ENCODE data around the gene SPARCL1. TPM values are rescaled to one million over a fixed set of nuclear protein-coding genes. Genes with fewer than 3 reads are reported as not detected.
"Not testable (repeated sequence)": the region's sequence is repeated elsewhere in the genome, so short reads cannot be mapped to it uniquely, and the experiment has no call there.

The SPARCL1 gene
- total RNA-seq, 2 experiments from 2014 or later = not detected

DNA sequence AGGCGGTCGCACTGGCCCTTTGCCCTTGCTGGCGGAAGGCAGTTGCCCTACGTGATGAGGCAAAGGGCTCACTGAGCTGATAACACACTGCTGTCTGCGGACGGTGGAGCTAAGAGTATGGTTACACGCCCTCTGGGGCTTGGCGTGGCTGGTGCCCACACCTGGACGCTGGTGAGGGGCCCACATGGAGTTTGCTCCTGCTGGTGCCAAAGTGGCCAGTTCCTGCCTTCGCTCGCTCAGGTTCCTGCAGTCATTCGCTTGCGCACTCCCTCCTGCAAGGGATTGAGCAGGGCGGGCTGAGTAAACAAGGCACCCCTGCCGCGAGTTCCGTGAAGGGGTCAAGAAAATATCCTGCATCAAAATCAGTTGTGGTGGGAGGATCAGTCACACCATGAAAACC is 18.4 kb downstream of the SPARCL1 start:
- Mint-ChIP-seq H3K36me3 (ENCODE audit: low read depth) (no peaks in the 10 kb centered on the region), H3K27me3 (no peaks in the 10 kb centered on the region), H3K4me3 (no peak overlapping the region), H3K4me1 (no peaks in the 10 kb centered on the region), H3K27ac (no peak overlapping the region), H3K9me3 (no peaks in the 10 kb centered on the region)
- ChIA-PET POLR2A (no interaction called here), CTCF (no interaction called here)
- DNase-seq = no peak

DNA sequence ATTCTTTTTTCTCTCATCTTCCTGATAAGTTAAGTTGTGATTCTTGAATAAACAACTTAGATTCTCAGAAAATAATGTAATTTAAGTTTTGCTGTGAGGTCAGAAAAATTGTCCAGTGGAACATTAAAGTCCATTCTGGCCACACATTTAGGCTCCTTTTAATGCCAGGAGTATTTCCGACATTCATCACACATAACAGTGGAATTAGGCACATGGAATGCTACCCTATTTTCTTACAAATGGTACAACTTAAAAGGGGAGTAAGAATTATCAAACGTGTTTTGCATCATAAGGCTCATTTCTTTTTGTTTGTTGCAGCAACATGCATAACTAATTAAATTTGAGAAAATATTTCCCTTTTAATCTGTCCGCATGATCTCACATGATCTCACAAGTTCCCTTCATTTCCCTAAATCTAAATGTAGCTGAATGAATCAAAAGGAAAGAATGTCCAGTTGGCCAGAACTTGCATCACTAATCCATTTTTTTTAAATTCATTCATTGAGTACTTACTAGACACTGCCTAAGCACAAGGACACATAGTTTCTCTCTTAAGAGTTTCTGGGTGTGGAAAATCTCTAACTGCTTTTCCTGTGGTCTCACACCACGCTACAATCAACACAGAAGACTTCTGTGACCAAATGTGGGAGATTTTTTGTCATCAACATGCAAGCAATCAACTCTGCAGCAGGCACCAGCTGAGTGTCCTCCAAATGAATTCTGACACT is 22.0 kb downstream of the SPARCL1 start:
- Mint-ChIP-seq H3K9me3 (no peaks in the 10 kb centered on the region), H3K36me3 (ENCODE audit: low read depth) (no peaks in the 10 kb centered on the region), H3K27me3 (no peaks in the 10 kb centered on the region), H3K4me3 (no peak overlapping the region), H3K27ac (no peak overlapping the region), H3K4me1 (no peaks in the 10 kb centered on the region)
- ChIA-PET CTCF (no interaction called here), POLR2A (no interaction called here)
- no peak for DNase-seq

DNA sequence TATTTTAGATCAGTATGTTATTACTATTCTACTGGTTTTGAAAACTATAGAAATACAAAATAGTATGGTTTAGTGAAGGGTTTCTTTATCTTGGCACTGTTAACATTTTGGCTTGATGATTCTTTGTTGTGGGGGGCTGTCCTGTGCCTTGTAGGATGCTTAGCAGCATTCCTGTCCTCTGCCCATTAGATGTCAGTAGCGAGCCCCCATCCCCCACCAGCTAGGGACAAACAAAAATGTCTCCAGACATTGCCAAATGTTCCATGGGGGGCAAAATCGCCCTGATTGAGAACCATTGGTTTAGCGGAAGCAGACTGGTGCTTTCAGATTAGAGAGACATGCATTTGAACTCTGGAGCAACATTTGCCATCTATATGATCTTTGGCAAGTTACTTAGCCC is 23.3 kb downstream of the SPARCL1 start:
- DNase-seq = no peak
- Mint-ChIP-seq H3K4me1 (peaks cover 4% of the 10 kb centered on the region), H3K27ac (no peak overlapping the region), H3K27me3 (no peaks in the 10 kb centered on the region), H3K36me3 (ENCODE audit: low read depth) (no peaks in the 10 kb centered on the region), H3K9me3 (no peaks in the 10 kb centered on the region), H3K4me3 (no peak overlapping the region)
- ChIA-PET CTCF (no interaction called here), POLR2A (no interaction called here)

DNA sequence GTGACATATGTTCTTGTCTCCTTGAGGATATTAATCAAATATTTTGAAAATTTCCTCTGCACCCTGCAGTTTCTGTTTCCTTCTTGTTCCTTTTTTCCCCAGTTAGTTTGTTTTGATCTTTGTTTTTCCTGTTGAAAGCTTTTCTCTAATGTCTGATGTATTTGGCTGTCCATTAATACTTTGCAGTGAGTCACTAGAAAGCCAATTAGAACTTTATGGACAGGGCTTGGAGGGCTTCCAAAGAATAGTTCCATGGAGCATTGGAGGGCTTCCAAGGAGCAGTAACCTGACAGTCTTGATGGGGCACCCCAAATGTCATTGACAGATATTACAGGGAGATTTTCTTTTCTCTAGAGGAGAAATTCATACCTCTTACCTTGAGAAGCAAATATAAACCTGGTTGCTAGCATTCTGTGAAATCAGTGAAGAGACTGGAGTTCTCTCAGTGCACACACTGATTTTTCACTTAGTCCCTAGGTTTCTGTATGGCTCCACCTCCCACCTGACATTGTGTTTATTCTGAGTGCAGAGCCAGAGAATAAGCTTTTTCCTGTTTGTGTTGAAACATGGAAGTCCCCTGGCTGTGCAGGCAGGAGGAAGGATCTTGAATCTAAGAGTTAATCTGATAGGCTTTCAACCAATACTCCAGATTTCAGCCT is 26.5 kb downstream of the SPARCL1 start:
- no peak for DNase-seq

DNA sequence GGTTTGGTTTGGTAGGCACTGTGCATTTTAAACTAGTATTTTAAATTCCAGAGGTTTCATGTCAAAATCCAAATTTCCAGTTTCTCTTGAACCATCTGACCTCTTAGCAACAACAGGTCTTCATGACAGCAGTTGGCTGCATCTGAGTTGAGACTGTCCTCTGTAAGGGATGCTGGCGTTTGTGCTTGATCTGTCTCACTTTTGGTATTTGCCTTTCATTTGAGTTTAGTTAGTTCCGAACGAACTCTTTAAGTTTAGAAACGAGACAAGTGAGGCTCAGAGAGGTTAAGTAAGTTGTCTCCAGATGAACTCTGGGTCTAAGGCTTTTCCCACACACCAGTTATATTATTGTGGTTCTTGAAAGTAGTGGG is 29.1 kb downstream of the SPARCL1 start:
- H3K27me3 Mint-ChIP-seq = no peaks in the 10 kb centered on the region
- ChIA-PET POLR2A (no interaction called here), CTCF (interaction anchor here (0.6 to 1.4 kb wide), 2 partner anchors 489 to 858 kb away, joined by 3 read pairs; no protein-coding TSS in a partner anchor)
- no peaks in the 10 kb centered on the region for H3K9me3 Mint-ChIP-seq
- H3K36me3 Mint-ChIP-seq (ENCODE audit: low read depth) = no peaks in the 10 kb centered on the region
- peak overlapping the region; percentile 40 for H3K27ac Mint-ChIP-seq
- H3K4me3 Mint-ChIP-seq = no peak overlapping the region
- H3K4me1 Mint-ChIP-seq = peaks cover 26% of the 10 kb centered on the region
- no peak for DNase-seq

More for the DNA sequence above, 26.5 kb downstream of the SPARCL1 start:
- Mint-ChIP-seq H3K27me3 (no peaks in the 10 kb centered on the region), H3K27ac (no peak overlapping the region), H3K4me1 (peaks cover 26% of the 10 kb centered on the region), H3K9me3 (no peaks in the 10 kb centered on the region), H3K36me3 (ENCODE audit: low read depth) (no peaks in the 10 kb centered on the region), H3K4me3 (no peak overlapping the region)
- POLR2A ChIA-PET = no interaction called here
- CTCF ChIA-PET = no interaction called here

DNA sequence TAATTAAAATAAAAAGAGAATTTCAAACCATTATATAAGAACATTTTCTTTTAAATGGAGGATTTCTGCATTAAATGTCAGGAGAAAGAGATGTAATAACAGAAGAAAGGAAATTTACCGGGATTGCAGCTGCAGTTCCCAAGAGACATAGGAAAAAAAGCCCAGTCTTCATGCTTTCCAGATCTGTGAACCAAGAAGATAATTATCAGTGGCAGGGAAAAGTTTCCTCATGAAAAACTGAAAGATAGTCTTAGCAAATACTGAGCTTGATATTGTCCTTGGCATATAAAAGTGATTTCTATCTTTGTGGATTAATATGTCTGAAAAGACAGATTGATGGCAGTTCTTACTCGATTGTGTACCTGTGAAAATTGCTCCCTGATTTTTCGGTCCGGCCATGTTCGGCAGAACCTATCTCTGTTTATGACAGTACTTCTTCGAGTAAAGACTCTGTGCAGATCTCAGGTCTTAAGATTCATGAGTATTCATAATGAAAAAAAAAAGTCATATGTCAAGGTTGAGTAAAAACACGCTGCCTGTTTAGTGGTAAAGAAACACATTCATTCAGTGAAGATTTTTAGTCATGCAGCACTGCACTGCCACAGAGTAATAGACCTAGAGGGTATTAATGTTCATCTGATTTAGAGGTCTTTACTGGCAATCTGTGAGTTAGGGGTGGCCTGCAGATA is 29.6 kb downstream of the SPARCL1 start:
- Mint-ChIP-seq H3K36me3 (ENCODE audit: low read depth) (no peaks in the 10 kb centered on the region), H3K9me3 (no peaks in the 10 kb centered on the region), H3K27me3 (no peaks in the 10 kb centered on the region), H3K4me1 (peaks cover 26% of the 10 kb centered on the region), H3K27ac (peak overlapping the region; percentile 40), H3K4me3 (peak overlapping the region; percentile 10)
- no peak for DNase-seq
- CTCF ChIA-PET = interaction anchor here (0.6 to 1.4 kb wide), 5 partner anchors 35 to 858 kb away, joined by 3 to 4 read pairs (median 3); no protein-coding TSS in a partner anchor
- POLR2A ChIA-PET = interaction anchor here (1.1 kb wide), 1 partner anchor 58 kb away, joined by 3 read pairs; no protein-coding TSS in a partner anchor

DNA sequence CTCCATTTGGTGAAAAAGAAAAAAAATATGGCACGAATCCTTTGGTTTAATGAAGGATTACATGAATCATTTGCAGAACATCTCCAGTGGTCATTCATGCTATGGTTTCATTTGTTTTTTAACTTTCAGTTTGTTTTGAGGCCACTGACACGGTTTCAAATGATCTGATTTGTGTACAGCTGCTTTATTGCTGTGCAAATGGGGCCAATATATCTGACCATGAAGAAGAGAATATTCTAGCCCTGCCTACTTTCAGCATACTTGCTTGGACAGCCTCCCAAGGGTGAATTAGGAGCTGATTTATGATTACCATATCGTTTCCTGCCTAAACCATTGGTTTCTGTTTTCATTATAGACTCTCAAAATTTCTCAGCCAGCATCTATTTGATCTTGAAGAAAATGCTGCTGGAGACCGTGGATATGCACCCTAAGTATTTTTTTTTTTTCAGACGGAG is 30.7 kb downstream of the SPARCL1 start:
- peaks cover 26% of the 10 kb centered on the region for H3K4me1 Mint-ChIP-seq
- CTCF ChIA-PET = interaction anchor here (0.7 to 1.4 kb wide), 4 partner anchors 147 to 713 kb away, joined by 3 read pairs; partner anchors contain the start of gene AFF1
- POLR2A ChIA-PET = interaction anchor here (0.6 to 1.1 kb wide), 2 partner anchors 59 to 140 kb away, joined by 3 read pairs; no protein-coding TSS in a partner anchor
- no peak for DNase-seq
- no peaks in the 10 kb centered on the region for H3K27me3 Mint-ChIP-seq
- peak overlapping the region; percentile 14 for H3K27ac Mint-ChIP-seq
- peak overlapping the region; percentile 11 for H3K4me3 Mint-ChIP-seq
- no peaks in the 10 kb centered on the region for H3K36me3 Mint-ChIP-seq (ENCODE audit: low read depth)
- H3K9me3 Mint-ChIP-seq = no peaks in the 10 kb centered on the region

DNA sequence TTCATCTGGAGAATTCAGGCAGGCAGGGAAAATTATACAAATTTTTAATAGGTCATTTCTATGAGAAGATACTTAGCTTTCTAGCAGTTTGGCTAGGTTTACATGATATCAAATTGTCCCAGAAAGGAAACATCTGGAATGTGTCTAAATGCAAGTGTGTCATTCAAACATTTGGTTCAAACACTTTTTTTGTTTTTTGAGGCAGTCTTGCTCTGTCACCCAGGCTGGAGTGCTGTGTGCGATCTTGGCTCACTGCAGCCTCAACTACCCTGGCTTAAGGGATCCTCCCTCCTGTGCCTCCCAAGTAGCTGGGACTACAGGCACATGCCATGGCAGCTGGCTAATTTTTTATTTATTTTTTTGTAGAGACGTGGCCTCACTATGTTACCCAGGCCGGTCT is 31.6 kb downstream of the SPARCL1 start:
- CTCF ChIA-PET = interaction anchor here (0.7 kb wide), 1 partner anchor 106 kb away, joined by 3 read pairs; the partner anchor contains the start of gene HSD17B11
- no peak for DNase-seq
- no peaks in the 10 kb centered on the region for H3K9me3 Mint-ChIP-seq
- no peak overlapping the region for H3K4me3 Mint-ChIP-seq
- POLR2A ChIA-PET = no interaction called here
- H3K36me3 Mint-ChIP-seq (ENCODE audit: low read depth) = peaks cover 2% of the 10 kb centered on the region
- no peaks in the 10 kb centered on the region for H3K27me3 Mint-ChIP-seq
- peaks cover 26% of the 10 kb centered on the region for H3K4me1 Mint-ChIP-seq
- no peak overlapping the region for H3K27ac Mint-ChIP-seq

DNA sequence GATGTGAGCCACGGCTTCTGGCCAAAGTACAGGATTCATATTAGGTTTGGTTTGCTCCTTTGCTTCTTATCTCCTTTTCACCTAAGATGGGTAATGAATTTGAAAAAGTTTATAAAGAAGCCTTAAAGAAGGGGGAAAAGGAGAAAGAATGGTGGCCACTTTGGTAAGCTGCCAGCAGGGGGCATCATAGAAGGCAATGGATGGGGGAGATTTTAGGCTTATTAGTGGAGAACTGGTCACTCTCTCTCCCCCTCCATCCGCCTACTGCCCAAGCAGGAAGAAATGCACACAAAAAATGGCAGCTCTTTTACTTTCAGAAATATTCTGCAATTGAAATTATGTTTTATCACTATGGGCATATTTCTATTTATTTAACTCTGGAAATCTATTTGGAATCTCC is 32.0 kb downstream of the SPARCL1 start:
- Mint-ChIP-seq H3K27ac (no peak overlapping the region), H3K4me3 (no peak overlapping the region), H3K9me3 (no peaks in the 10 kb centered on the region), H3K27me3 (no peaks in the 10 kb centered on the region), H3K4me1 (peaks cover 26% of the 10 kb centered on the region), H3K36me3 (ENCODE audit: low read depth) (peaks cover 2% of the 10 kb centered on the region)
- no peak for DNase-seq
- POLR2A ChIA-PET = no interaction called here
- CTCF ChIA-PET = interaction anchor here (0.7 kb wide), 1 partner anchor 106 kb away, joined by 3 read pairs; the partner anchor contains the start of gene HSD17B11

DNA sequence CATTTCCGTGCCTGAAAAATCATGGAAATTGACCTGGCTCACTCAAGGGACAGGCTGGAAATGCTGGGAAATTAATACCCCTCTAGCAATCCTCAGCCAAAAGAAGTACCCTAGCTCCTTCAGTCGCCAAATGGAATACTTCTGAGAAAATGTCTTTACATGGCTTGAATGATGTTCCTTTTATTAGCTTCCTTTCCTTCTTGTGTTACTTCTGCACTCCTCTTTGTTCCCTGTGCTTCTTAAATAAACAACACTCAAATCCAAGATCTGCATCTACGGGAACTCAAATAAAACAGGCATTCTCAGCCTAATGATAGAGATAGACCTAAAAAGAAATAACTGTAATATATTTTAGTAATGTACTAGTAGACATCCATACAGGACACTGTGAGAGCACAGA is 36.1 kb downstream of the SPARCL1 start:
- H3K36me3 Mint-ChIP-seq (ENCODE audit: low read depth) = peaks cover 2% of the 10 kb centered on the region
- H3K27me3 Mint-ChIP-seq = no peaks in the 10 kb centered on the region
- H3K27ac Mint-ChIP-seq = no peak overlapping the region
- peaks cover 6% of the 10 kb centered on the region for H3K4me1 Mint-ChIP-seq
- no peaks in the 10 kb centered on the region for H3K9me3 Mint-ChIP-seq
- ChIA-PET CTCF (no interaction called here), POLR2A (no interaction called here)
- DNase-seq = no peak
- no peak overlapping the region for H3K4me3 Mint-ChIP-seq

DNA sequence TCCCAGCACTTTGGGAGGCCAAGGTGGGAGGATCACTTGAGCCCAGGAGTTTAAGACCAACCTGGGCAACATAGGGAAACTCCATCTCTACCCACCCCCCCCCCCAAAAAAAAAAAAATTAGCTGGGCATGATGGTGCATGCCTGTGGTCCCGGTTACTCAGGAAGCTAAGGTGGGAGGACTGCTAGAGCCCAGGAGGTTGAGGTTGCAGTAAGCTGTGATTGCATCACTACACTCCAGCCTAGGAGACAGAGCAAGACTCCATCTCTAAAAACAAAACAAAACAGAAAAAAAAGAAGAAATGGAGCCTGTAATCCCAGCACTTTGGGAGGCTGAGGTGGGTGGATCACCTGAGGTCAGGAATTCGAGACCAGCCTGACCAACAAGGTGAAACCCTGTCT is 37.3 kb downstream of the SPARCL1 start:
- H3K36me3 Mint-ChIP-seq (ENCODE audit: low read depth); H3K27ac Mint-ChIP-seq; DNase-seq; H3K4me3 Mint-ChIP-seq; H3K27me3 Mint-ChIP-seq; H3K9me3 Mint-ChIP-seq; H3K4me1 Mint-ChIP-seq; POLR2A ChIA-PET: not testable (repeated sequence)
- CTCF ChIA-PET = interaction anchor here (0.6 kb wide), 1 partner anchor 34 kb away, joined by 3 read pairs; no protein-coding TSS in a partner anchor

DNA sequence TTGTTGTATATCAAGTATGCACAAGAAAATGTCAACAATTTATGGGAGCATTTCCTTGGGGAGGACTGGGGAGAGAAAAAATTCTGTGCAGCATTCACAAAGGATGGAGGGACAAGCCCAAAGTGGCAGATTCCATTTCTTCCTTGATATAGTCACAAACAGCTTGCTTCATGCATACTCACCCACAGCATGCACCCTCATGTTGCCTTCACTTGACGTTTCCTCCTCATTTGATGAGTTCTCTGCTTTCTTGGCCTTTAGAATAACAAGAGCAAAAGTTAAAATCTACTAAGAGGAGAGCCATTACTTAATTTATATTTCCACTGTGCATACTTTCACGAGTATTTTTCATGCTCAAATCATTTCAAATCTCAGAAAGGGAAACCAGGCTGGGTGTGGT is 37.7 kb downstream of the SPARCL1 start:
- Mint-ChIP-seq H3K27ac (no peak overlapping the region), H3K4me3 (no peak overlapping the region), H3K4me1 (peaks cover 4% of the 10 kb centered on the region), H3K27me3 (no peaks in the 10 kb centered on the region), H3K36me3 (ENCODE audit: low read depth) (peaks cover 7% of the 10 kb centered on the region), H3K9me3 (peaks cover 5% of the 10 kb centered on the region)
- ChIA-PET CTCF (no interaction called here), POLR2A (interaction anchor here (1.2 kb wide), 1 partner anchor 23 kb away, joined by 3 read pairs; no protein-coding TSS in a partner anchor)
- no peak for DNase-seq

Data from activated CD4-positive, alpha-beta memory T cell treated with anti-CD3 and anti-CD28 coated beads, Interleukin-2, amount 10 ng/mL, durations not matched to agents 7 days and 5 days (primary cell).